SK-N-SH (cell line): ENCODE data around the gene DLD. TPM values are rescaled to one million over a fixed set of nuclear protein-coding genes. Genes with fewer than 3 reads are reported as not detected.

Experiments used
- CTCF ChIA-PET: fragments of 300-600, 350-600 bp; formaldehyde crosslinking; extraction: SDS; loops from one replicate; lab custom pipeline; 2021; lab: Yijun Ruan, JAX
- POLR2A ChIA-PET: fragments of 350-600 bp; sonication (Branson Sonifier 250); formaldehyde crosslinking; extraction: SDS; loops from one replicate; lab custom pipeline; 2020; ENCODE audit warnings: antibody characterized with exemption, inconsistent platforms; lab: Yijun Ruan, JAX
- DNase-seq: peaks from one replicate; pipeline ENCODE4 v3.0.0; 2012
- H2AFZ ChIP-seq: fragments of 200-600 bp; sonication (generic); 2 replicates; pipeline ENCODE4 v1.8.1; 2016; ENCODE audit warnings: antibody characterized with exemption, mild to moderate bottlenecking, low read depth
- H3F3A ChIP-seq: fragments of 200-600 bp; sonication (generic); replicated peaks from 2 replicates; pipeline ENCODE3; 2016; ENCODE audit warnings: antibody characterized with exemption, mild to moderate bottlenecking; ENCODE audit not compliant: insufficient read depth
- H3K27ac ChIP-seq, 2 experiments: fragments of 200-500 bp in 1 of 2; fragments of 200-600 bp in 1 of 2; sonication (Bioruptor generic) in 1 of 2; sonication (generic), shearing (Covaris generic) in 1 of 2; 2 replicates each; pipeline versions ENCODE4 v1.5.1 to v1.6.1; 2014 to 2016; ENCODE audit warnings: low read depth in 2 of 2, inconsistent platforms in 1 of 2, low read length in 1 of 2, mild to moderate bottlenecking in 1 of 2, mixed read lengths in 1 of 2
- H3K27me3 ChIP-seq: fragments of 200-600 bp; sonication (generic), shearing (Covaris generic); 2 replicates; pipeline ENCODE4 v1.6.1; 2016; ENCODE audit warnings: mixed run types; ENCODE audit not compliant: insufficient read depth
- H3K36me3 ChIP-seq, 2 experiments: fragments of 200-500 bp in 1 of 2; fragments of 200-600 bp in 1 of 2; sonication (Bioruptor generic) in 1 of 2; sonication (generic) in 1 of 2; replicated peaks in 1 of 2; 2 replicates each; pipeline versions ENCODE3 to v1.5.1; 2014 to 2016; ENCODE audit warnings: low read length in 1 of 2, mild to moderate bottlenecking in 1 of 2; ENCODE audit not compliant: insufficient read depth in 2 of 2, control insufficient read depth in 1 of 2
- H3K4me1 ChIP-seq, 2 experiments: fragments of 200-500 bp in 1 of 2; fragments of 200-600 bp in 1 of 2; sonication (Bioruptor generic) in 1 of 2; sonication (generic), shearing (Covaris generic) in 1 of 2; 2 replicates each; pipeline versions ENCODE4 v1.5.1 to v1.6.1; 2014 to 2016; ENCODE audit warnings: low read depth in 1 of 2, low read length in 1 of 2, mixed run types in 1 of 2; ENCODE audit not compliant: insufficient read depth in 2 of 2, control insufficient read depth in 1 of 2
- H3K4me2 ChIP-seq: fragments of 200-600 bp; sonication (generic), shearing (Covaris generic); 2 replicates; pipeline ENCODE4 v1.6.1; 2017; ENCODE audit warnings: mixed run types
- H3K4me3 ChIP-seq, 2 experiments: fragments of 200-500 bp in 1 of 2; fragments of 200-600 bp in 1 of 2; sonication (Bioruptor generic) in 1 of 2; sonication (generic), shearing (Covaris generic) in 1 of 2; 2 replicates each; pipeline versions ENCODE4 v1.5.1 to v1.8.1; 2014 to 2016; ENCODE audit warnings: low read depth in 2 of 2, inconsistent platforms in 1 of 2, low read length in 1 of 2, mild to moderate bottlenecking in 1 of 2, mixed read lengths in 1 of 2, moderate library complexity in 1 of 2
- H3K79me2 ChIP-seq: fragments of 200-600 bp; sonication (generic); 2 replicates; pipeline ENCODE4 v1.8.1; 2017; ENCODE audit warnings: mild to moderate bottlenecking; ENCODE audit not compliant: insufficient read depth
- H3K9ac ChIP-seq: fragments of 200-600 bp; sonication (generic); 2 replicates; pipeline ENCODE4 v1.6.1; 2017; ENCODE audit warnings: mixed run types
- H3K9me2 ChIP-seq: fragments of 200-600 bp; sonication (generic); 2 replicates; pipeline ENCODE4 v1.6.1; 2017; ENCODE audit warnings: mixed run types
- H3K9me3 ChIP-seq: fragments of 200-600 bp; sonication (generic); 2 replicates; pipeline ENCODE4 v1.6.1; 2017; ENCODE audit warnings: mixed run types, mild to moderate bottlenecking, moderate library complexity
- H4K20me1 ChIP-seq: fragments of 200-600 bp; sonication (generic); 2 replicates; pipeline ENCODE4 v1.6.1; 2017; ENCODE audit warnings: mild to moderate bottlenecking, mixed run types; ENCODE audit not compliant: insufficient read depth
- ELF1 ChIP-seq: IDR thresholded peaks from 2 replicates; pipeline ENCODE4 v1.4.0; 2012
- FOSL2 ChIP-seq: IDR thresholded peaks from 2 replicates; pipeline ENCODE4 v1.4.0; 2012; ENCODE audit warnings: low read depth, mild to moderate bottlenecking, moderate library complexity, borderline replicate concordance
- FOXM1 ChIP-seq: IDR thresholded peaks from 2 replicates; pipeline ENCODE4 v1.4.0; 2012; ENCODE audit warnings: low read depth, mild to moderate bottlenecking
- GATA2 ChIP-seq: sonication (generic); formaldehyde crosslinking; IDR thresholded peaks from 2 replicates; pipeline ENCODE4 v1.5.0; 2020; ENCODE audit warnings: mild to moderate bottlenecking, missing genetic modification reagents
- JUND ChIP-seq: IDR thresholded peaks from 2 replicates; pipeline ENCODE4 v1.4.0; 2012
- RCOR1 ChIP-seq: fragments of 150-350 bp; IDR thresholded peaks from 2 replicates; pipeline ENCODE4 v1.6.1; 2017; ENCODE audit warnings: antibody characterized with exemption, low read length
- REST ChIP-seq: IDR thresholded peaks from 2 replicates; pipeline ENCODE4 v1.6.1; 2012; ENCODE audit warnings: mild to moderate bottlenecking, low read depth, low read length, moderate library complexity
- RFX5 ChIP-seq: IDR thresholded peaks from 2 replicates; pipeline ENCODE4 v1.6.1; 2012; ENCODE audit warnings: mild to moderate bottlenecking, improper control_type of control experiment, low read length
- RXRA ChIP-seq: IDR thresholded peaks from 2 replicates; pipeline ENCODE4 v1.4.0; 2012; ENCODE audit warnings: low read depth, mild to moderate bottlenecking, borderline replicate concordance
- YY1 ChIP-seq: IDR thresholded peaks from 2 replicates; pipeline ENCODE4 v1.4.0; 2012; ENCODE audit warnings: low read depth, mild to moderate bottlenecking
- WGBS: methylation state at CpG from one replicate; pipeline ENCODE4 v1.1.6; 2017; ENCODE audit warnings: low lambda C conversion rate; 5-methylcytosine and 5-hydroxymethylcytosine counted together
- polyA plus RNA-seq, 3 experiments: library from polyadenylated mRNA; depleted of rRNA; stranded (reverse); fragments of >200 nt; gene quantifications; 2 replicates each; pipeline ENCODE4 v1.2.3, GENCODE V29; 2012
- TF ChIP-seq, protein P1 (sequence below): IDR thresholded peaks from 2 replicates; pipeline ENCODE4 v1.4.0; 2012; ENCODE audit warnings: low read depth
- TF ChIP-seq, protein P2 (sequence below): IDR thresholded peaks from 2 replicates; pipeline ENCODE4 v1.4.0; 2012; ENCODE audit warnings: low read depth, borderline replicate concordance
- TF ChIP-seq, protein P3 (sequence below): fragments of 150-350 bp; IDR thresholded peaks from 2 replicates; pipeline ENCODE4 v1.6.1; 2016; ENCODE audit warnings: mild to moderate bottlenecking, low read depth, low read length

Gene DLD
- polyA plus RNA-seq, 1 of the 3 experiments (the other 2 are of a cell fraction): 140 TPM

- no peak overlapping the region for H2AFZ ChIP-seq
- peaks cover 84 to 94% of the 10 kb centered on the region in 2 experiments for H3K36me3 ChIP-seq
- peaks cover 5 to 7% of the 10 kb centered on the region in 2 experiments; a peak in 2 of 4 replicates for H3K4me1 ChIP-seq
- H3K4me2 ChIP-seq: no peak overlapping the region
- no peak for DNase-seq
- H3K27ac ChIP-seq: no peak overlapping the region
- ChIA-PET POLR2A (no interaction called here), CTCF (interaction anchor here (1.4 to 1.9 kb wide), 2 partner anchors 10 to 223 kb away, joined by 7 to 8 read pairs; no protein-coding TSS in a partner anchor)
- H4K20me1 ChIP-seq: no peaks in the 10 kb centered on the region
- H3K4me3 ChIP-seq: no peak overlapping the region
- TF ChIP-seq YY1 (no peak), RXRA (no peak), GATA2 (CRISPR knock-in tag) (no peak)
- TF ChIP-seq, protein P1, sequence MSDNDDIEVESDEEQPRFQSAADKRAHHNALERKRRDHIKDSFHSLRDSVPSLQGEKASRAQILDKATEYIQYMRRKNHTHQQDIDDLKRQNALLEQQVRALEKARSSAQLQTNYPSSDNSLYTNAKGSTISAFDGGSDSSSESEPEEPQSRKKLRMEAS: no peak
- TF ChIP-seq, protein P2, sequence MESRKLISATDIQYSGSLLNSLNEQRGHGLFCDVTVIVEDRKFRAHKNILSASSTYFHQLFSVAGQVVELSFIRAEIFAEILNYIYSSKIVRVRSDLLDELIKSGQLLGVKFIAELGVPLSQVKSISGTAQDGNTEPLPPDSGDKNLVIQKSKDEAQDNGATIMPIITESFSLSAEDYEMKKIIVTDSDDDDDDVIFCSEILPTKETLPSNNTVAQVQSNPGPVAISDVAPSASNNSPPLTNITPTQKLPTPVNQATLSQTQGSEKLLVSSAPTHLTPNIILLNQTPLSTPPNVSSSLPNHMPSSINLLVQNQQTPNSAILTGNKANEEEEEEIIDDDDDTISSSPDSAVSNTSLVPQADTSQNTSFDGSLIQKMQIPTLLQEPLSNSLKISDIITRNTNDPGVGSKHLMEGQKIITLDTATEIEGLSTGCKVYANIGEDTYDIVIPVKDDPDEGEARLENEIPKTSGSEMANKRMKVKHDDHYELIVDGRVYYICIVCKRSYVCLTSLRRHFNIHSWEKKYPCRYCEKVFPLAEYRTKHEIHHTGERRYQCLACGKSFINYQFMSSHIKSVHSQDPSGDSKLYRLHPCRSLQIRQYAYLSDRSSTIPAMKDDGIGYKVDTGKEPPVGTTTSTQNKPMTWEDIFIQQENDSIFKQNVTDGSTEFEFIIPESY: no peak
- TF ChIP-seq, protein P3, sequence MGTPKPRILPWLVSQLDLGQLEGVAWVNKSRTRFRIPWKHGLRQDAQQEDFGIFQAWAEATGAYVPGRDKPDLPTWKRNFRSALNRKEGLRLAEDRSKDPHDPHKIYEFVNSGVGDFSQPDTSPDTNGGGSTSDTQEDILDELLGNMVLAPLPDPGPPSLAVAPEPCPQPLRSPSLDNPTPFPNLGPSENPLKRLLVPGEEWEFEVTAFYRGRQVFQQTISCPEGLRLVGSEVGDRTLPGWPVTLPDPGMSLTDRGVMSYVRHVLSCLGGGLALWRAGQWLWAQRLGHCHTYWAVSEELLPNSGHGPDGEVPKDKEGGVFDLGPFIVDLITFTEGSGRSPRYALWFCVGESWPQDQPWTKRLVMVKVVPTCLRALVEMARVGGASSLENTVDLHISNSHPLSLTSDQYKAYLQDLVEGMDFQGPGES: no peak
- H3K9ac ChIP-seq: no peak overlapping the region
- 96% methylated on average over 1 of the region's 1 CpG for WGBS
- H3K9me2 ChIP-seq: no peaks in the 10 kb centered on the region
- H3F3A ChIP-seq: peaks cover 68% of the 10 kb centered on the region
- H3K27me3 ChIP-seq: no peaks in the 10 kb centered on the region
- no peaks in the 10 kb centered on the region for H3K9me3 ChIP-seq
- H3K79me2 ChIP-seq: peaks cover 22% of the 10 kb centered on the region
These were observed 31.9 kb downstream of the DLD start for GRCh38 chr7:107922886-107923285.

DNA sequence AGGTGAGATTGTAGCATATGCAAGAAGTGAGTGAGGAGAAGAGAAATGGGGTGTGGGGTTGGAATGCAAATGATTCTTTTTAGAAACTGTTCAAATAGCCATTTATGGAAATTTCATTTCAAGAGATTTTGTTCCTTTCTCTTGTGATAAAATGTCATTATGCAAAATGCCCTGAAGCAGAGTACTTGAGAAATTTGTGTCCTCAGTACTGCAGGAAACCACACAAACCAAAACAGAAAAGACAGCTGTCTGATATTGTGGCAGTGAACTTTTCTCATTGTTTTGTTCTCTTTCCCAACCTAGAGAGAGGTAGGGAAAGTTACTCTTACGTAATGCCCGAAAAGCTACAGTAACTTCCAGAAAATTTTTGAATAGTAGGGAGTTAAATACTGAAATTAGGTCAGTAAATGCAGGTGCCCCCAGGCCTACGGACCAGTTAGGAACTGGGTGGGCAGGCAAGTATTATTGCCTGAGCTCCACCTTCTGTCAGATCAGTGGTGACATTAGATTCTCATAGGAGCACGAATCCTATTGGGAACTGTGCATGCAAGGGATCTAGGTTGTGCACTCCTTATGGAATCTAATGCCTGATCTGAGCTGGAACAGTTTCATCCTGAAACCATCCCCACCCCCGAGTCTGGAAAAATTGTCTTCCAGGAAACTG, 34.0 kb downstream of the DLD start:
- no peak overlapping the region for H2AFZ ChIP-seq
- peaks cover 84 to 100% of the 10 kb centered on the region in 2 experiments for H3K36me3 ChIP-seq
- H3K27ac ChIP-seq: peak overlapping the region; percentile 13 to 64; a peak in 3 of 4 replicates
- ChIA-PET CTCF (interaction anchor here (1.1 to 1.4 kb wide), 3 partner anchors 20 to 221 kb away, joined by 3 read pairs; no protein-coding TSS in a partner anchor), POLR2A (no interaction called here)
- no peak overlapping the region for H3K4me2 ChIP-seq
- peaks cover 24% of the 10 kb centered on the region for H3K79me2 ChIP-seq
- H3K9me2 ChIP-seq: no peaks in the 10 kb centered on the region
- H3K9ac ChIP-seq: no peak overlapping the region
- 91% methylated on average over 5 of the region's 5 CpGs for WGBS
- no peak for TF ChIP-seq FOXM1
- TF ChIP-seq RFX5: no peak
- TF ChIP-seq FOSL2: no peak
- TF ChIP-seq, protein P3: no peak
- no peak for TF ChIP-seq REST
- TF ChIP-seq ELF1: no peak
- no peak for TF ChIP-seq JUND
- TF ChIP-seq RCOR1: no peak
- H3K4me1 ChIP-seq: peaks cover 5 to 7% of the 10 kb centered on the region in 2 experiments; a peak in 2 of 4 replicates
- no peak for DNase-seq
- H3F3A ChIP-seq: peaks cover 67% of the 10 kb centered on the region
- H3K4me3 ChIP-seq: no peak overlapping the region
- no peaks in the 10 kb centered on the region for H3K9me3 ChIP-seq
- H4K20me1 ChIP-seq: no peaks in the 10 kb centered on the region
- no peaks in the 10 kb centered on the region for H3K27me3 ChIP-seq
